Kidney (tissue), 14 donors: ENCODE measurements around the gene PLCB1. TPM values are rescaled to one million over a fixed set of nuclear protein-coding genes. Genes with fewer than 3 reads are reported as not detected.

Experiments used
- DNase-seq, 5 donors: peaks; one replicate each; pipeline ENCODE4 v3.0.0-alpha.2; 2013 to 2020
- FAIRE-seq: peaks from 2 replicates; lab custom pipeline; 2012; peaks lifted over from hg19 to GRCh38; lab: Jason Lieb, UNC
- H3K27ac ChIP-seq, 2 donors: one replicate each; pipeline ENCODE4 v1.7.0; 2013; ENCODE audit warnings: low read depth in 2 of 2, low read length in 2 of 2, inconsistent platforms in 1 of 2
- H3K27me3 ChIP-seq: one replicate; pipeline ENCODE4 v1.7.1; 2013; ENCODE audit warnings: low read length, inconsistent platforms; ENCODE audit not compliant: control insufficient read depth, insufficient read depth
- H3K36me3 ChIP-seq, 3 donors: one replicate each; pipeline versions ENCODE4 v1.7.0 to v1.7.1; 2013; ENCODE audit warnings: low read length in 3 of 3, control low read depth in 1 of 3, inconsistent platforms in 1 of 3; ENCODE audit not compliant: insufficient read depth in 3 of 3, control insufficient read depth in 2 of 3
- H3K4me1 ChIP-seq, 3 donors: one replicate each; pipeline versions ENCODE4 v1.7.0 to v1.7.1; 2013; ENCODE audit warnings: low read length in 3 of 3, inconsistent platforms in 1 of 3, low read depth in 1 of 3; ENCODE audit not compliant: control insufficient read depth in 2 of 3, insufficient read depth in 2 of 3
- H3K4me3 ChIP-seq, 3 donors: one replicate each; pipeline versions ENCODE4 v1.7.0 to v1.8.1; 2013; ENCODE audit warnings: low read length in 3 of 3, control low read depth in 1 of 3, inconsistent platforms in 1 of 3
- H3K9ac ChIP-seq, 3 donors: one replicate each; pipeline versions ENCODE4 v1.7.0 to v1.7.1; 2013; ENCODE audit warnings: low read length in 3 of 3, control low read depth in 1 of 3, inconsistent platforms in 1 of 3
- H3K9me3 ChIP-seq, 3 donors: one replicate each; pipeline versions ENCODE4 v1.7.0 to v1.7.1; 2013; ENCODE audit warnings: low read length in 3 of 3, control low read depth in 1 of 3, inconsistent platforms in 1 of 3; ENCODE audit not compliant: control insufficient read depth in 2 of 3, insufficient read depth in 1 of 3
- intact Hi-C: fragments of 100-400 bp; cut with DNase I; formaldehyde crosslinking; loops from one replicate; pipeline ENCODE4 v1.11.1; 2022
- polyA plus RNA-seq: library from polyadenylated mRNA; stranded (reverse); fragments of 350-450 nt; fragmentation: Illumina TruSeq; extraction: RNeasy Lipid Tissue Mini Kit (QIAGEN cat#74804); gene quantifications from one replicate; pipeline ENCODE4 v1.2.3, GENCODE V29; 2014; ENCODE audit warnings: low read depth, low replicate concordance; ENCODE audit not compliant: insufficient read depth
- total RNA-seq: library from RNA; stranded (reverse); fragmentation: NEBNext Ultra II Directional; extraction: Animal tissue kit (Norgen Biotek cat#: 25700); gene quantifications from one replicate; pipeline ENCODE4 v1.2.1, GENCODE V29; 2021
- TF ChIP-seq, protein P1 (sequence below): IDR thresholded peaks from 3 replicates; pipeline ENCODE4 v1.5.1; 2012; ENCODE audit warnings: mild to moderate bottlenecking, moderate library complexity, borderline replicate concordance; ENCODE audit not compliant: insufficient read depth; ENCODE audit errors: extremely low read depth
- donor health status: control.
- donor health status: control.
- donor health status: control.
- donor health status: control.
- donor health status: control.
- donor health status: DM: yes; HTN: yes; CAD: no.
- donor health status: Normal renal cell carcinoma (clear cell type).

The PLCB1 gene
- total and polyA plus RNA-seq, 2 donors from 2014 or later, result 9.4 to 107 TPM

DNA sequence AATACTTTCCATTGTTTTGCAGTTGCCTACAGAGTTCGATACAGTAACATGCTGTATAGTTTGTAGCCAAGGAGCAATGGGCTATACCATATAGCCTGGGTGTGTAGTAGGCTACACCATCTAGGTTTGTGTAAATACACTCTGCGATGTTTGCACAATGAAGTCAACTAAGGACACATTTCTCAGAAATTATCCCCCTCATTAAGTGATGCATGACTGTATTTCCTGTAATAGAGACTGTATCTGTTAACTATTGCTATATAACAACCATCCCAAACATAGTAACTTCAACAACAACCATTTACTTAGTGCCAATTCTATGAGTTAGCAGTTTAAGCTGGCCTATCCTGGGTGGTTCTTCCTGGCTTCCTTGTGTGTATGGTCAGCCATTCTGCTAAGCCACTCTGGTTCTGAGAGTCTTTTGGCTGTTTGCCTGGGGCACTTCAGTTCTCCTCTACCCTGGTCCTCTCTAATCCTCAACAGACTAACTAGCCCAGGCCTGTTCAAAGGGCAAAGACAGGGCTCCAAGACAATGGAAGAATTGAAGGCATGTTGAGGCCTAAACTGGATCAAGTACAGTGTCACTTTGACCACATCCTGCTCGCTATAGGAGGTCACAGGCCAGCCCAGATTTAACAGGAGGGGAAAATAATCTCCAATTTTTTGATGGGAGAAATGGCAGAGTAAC, 124.0 kb downstream of the PLCB1 start:
- no peak overlapping the region for H3K4me3 ChIP-seq
- H3K27me3 ChIP-seq, result no peaks in the 10 kb centered on the region
- no peak overlapping the region for H3K27ac ChIP-seq
- intact Hi-C loops, result no loop called here
- no peak overlapping the region for H3K9ac ChIP-seq
- H3K4me1 ChIP-seq, result no peaks in the 10 kb centered on the region
- H3K9me3 ChIP-seq, result no peaks in the 10 kb centered on the region
- FAIRE-seq (no peak), DNase-seq (no peak)
- TF ChIP-seq, protein P1, sequence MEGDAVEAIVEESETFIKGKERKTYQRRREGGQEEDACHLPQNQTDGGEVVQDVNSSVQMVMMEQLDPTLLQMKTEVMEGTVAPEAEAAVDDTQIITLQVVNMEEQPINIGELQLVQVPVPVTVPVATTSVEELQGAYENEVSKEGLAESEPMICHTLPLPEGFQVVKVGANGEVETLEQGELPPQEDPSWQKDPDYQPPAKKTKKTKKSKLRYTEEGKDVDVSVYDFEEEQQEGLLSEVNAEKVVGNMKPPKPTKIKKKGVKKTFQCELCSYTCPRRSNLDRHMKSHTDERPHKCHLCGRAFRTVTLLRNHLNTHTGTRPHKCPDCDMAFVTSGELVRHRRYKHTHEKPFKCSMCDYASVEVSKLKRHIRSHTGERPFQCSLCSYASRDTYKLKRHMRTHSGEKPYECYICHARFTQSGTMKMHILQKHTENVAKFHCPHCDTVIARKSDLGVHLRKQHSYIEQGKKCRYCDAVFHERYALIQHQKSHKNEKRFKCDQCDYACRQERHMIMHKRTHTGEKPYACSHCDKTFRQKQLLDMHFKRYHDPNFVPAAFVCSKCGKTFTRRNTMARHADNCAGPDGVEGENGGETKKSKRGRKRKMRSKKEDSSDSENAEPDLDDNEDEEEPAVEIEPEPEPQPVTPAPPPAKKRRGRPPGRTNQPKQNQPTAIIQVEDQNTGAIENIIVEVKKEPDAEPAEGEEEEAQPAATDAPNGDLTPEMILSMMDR, result no peak
- no peaks in the 10 kb centered on the region for H3K36me3 ChIP-seq

DNA sequence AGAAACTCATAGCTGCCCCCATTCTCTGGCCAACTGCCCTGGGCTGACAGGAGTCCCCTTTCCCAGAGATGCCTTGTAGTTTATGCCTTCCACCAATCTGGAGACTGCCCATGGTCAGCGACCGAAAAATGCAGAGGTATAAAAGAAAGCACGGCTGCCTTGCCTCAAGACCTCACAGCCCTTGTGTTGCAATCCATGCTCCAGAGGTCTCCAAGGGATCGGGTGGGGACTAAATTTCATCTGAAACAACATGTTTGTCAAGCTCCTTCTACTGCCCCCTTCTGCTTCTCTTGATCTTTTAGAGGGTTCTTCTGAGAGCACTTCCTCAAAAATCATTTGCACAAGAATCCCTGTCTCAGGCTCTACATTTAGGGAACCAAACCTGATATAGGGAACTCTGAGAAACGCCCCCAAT, 128.8 kb downstream of the PLCB1 start:
- Histone ChIP-seq H3K4me1 (no peaks in the 10 kb centered on the region), H3K9me3 (no peaks in the 10 kb centered on the region), H3K27ac (no peak overlapping the region), H3K4me3 (no peak overlapping the region), H3K36me3 (no peaks in the 10 kb centered on the region), H3K9ac (no peak overlapping the region), H3K27me3 (no peaks in the 10 kb centered on the region)
- TF ChIP-seq, protein P1, result no peak
- DNase-seq (no peak), FAIRE-seq (no peak)
- intact Hi-C loops, result no loop called here

DNA sequence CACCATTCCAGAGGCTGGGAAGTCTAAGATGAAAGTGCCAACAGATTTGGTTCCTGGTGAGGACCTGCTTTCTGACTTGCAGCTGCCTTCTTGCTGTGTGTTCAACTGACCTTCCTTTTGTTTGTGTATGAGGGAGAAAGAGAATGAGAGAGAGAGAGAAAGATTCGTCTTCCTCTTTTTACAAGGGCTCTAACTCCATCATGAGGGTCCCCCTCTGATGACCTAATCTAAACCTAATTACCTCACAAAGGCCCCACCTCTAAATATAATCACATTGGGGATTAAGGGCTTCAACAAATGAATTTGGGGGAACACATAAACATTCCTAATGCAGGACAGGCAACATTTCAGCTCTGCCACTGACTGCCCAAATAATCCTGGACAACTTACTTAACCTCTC, 130.7 kb downstream of the PLCB1 start:
- no peaks in the 10 kb centered on the region for H3K27me3 ChIP-seq
- FAIRE-seq, result no peak
- intact Hi-C loops, result no loop called here

More for the DNA sequence above, 130.7 kb downstream of the PLCB1 start:
- Histone ChIP-seq H3K36me3 (no peaks in the 10 kb centered on the region), H3K9me3 (no peaks in the 10 kb centered on the region), H3K9ac (no peak overlapping the region), H3K4me3 (no peak overlapping the region), H3K4me1 (no peaks in the 10 kb centered on the region), H3K27ac (no peak overlapping the region)
- TF ChIP-seq, protein P1, result no peak
- no peak for DNase-seq
